HTR-8/SVneo (cell line): ENCODE data around the gene MAST4.

Experiments
- DNase-seq: peaks from one replicate; pipeline ENCODE4 v3.0.0; 2011; ENCODE audit warnings: low spot score, mixed read lengths; ENCODE audit not compliant: insufficient read length
- FAIRE-seq: peaks from 2 replicates; lab custom pipeline; 2011; peaks lifted over from hg19 to GRCh38; lab: Jason Lieb, UNC

Gene MAST4

DNA sequence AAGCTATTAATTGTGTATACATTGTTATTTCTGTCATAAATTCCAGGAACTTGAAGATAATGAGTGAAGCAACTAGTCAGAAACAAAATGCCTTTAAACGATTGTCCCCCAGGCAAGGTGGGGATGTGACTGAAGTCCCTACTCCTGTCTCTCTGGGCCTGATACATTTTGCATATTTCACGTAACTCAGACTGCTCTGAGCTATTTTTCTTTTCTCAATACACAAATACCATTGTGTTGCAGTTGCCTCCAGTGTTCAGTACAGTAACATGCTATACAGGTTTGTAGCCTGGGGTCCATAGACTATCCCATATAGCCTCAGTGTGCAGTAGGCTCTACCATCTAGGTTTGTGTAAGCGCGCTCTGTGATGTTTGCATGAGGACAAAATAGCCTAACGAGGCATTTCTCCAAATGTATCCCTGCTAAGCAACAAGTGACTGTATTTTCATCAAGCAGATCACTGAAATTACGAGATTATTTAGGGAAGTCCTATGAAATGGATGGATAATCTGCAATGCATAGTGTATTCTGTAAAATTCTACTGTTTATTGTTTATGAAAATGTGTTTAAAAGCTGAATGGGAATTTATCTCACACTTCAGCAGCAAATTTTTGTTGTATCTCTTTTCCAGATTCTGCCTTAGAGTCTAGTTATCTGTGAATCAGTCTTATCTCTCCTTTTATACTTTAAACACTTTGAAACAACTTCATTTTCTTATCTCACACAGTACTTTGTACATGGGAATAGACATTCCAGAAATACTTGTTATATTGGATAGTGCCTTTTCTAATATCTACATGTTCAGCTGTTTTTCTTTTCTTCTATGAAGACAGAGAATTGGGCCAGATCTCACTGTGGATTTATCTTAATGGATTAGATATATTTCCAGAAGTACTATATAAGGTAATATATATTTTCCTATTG, 449.9 kb downstream of the MAST4 start:
- FAIRE-seq (no peak), DNase-seq (no peak)

DNA sequence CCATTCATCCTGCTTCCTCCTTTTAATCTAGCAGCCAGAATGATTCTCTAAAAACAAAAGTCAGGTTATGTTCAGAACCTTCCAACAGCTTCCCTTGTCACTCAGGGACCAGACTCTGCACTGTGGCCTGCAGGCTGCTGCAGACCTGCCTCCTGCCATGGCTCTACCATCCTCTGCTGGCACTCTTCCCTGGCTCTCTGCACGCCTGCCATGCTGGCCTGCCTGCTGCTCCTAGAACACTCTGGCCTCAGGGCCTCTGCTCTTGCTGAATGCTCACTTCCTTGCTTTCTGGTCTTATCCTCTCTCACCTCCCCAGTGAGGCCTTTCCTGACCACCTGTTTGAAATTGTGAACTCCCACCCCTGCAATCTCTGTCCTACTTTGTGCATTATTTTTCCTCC, 451.0 kb downstream of the MAST4 start:
- no peak for FAIRE-seq

DNA sequence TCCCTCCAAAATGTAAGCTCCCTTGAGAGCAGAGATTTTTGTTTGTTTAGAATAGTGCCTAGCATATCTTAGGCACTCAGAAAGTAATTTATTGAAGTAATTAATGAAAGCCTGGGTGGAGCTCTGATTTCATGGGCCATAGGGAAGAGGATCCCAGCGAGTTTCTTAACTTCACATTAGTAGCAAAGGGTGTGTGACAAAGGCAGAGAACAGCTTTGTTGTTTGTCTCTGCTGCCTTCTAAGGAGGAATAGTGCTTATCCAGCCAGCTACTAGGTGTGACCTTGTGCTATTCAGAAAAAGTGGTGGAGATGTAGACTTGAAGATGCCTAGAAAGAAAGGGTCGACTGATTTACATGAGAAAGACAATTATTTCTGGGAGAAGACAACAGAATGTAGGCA, 451.4 kb downstream of the MAST4 start:
- FAIRE-seq = no peak
- DNase-seq = no peak

More for the DNA sequence above, 451.0 kb downstream of the MAST4 start:
- DNase-seq = no peak

DNA sequence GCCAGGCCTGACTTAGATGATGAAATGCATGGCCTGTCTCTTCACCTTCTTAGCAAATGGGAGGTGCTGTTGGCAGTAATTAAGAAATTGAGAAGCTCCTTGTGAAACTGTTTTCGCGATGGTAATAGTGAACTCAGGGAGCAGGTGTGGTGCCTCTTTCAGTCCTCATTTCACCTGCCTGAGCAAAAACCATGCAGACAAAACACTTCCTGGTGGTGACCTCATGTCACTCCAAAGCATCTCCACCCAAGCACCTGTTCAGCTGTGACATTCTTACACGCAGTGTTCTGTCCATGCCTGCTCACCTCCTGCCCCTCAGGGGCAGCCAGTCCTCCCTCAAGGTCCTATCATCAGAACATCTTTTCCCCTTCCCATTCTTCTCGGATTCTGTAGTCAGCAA, 453.9 kb downstream of the MAST4 start:
- DNase-seq = no peak
- FAIRE-seq = no peak

DNA sequence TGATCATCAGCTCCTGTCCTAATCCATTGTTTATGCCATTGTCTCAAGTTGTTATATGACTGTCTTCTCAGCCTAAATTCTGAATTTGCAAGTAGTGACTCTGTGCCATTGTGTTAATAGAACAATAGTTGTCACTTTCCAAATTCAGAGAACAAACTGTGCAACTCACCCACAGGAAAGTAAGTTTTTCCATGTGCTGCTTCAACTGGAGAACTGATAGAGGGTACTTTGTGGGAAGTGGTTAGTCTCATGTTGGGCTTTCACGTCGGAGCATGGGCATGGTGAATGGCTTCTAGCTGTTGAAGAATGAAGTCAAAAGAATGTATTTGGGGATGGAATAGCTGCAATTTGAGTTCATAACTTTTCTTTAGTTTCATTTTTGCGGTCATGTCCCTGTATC, 454.4 kb downstream of the MAST4 start:
- no peak for FAIRE-seq
- DNase-seq = no peak

DNA sequence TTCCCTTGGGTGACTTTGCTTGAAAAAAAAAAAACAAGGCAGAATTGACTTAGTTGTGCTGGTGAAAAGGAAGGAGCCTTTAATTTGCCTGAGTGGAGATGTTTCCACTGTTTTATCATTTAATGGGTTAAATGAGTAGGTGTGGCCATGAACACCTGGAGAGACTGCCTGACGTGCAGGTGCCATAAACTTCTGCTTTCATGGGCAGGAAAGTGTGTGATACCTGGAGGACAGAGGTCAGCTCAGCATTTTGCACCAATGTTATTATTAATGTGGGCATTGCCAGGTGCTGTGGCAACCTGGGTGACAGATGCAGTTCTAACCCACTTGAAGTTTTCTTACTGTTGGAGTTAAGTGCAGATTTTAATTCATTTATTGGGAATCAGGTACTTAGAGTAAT, 455.0 kb downstream of the MAST4 start:
- no peak for DNase-seq
- no peak for FAIRE-seq

DNA sequence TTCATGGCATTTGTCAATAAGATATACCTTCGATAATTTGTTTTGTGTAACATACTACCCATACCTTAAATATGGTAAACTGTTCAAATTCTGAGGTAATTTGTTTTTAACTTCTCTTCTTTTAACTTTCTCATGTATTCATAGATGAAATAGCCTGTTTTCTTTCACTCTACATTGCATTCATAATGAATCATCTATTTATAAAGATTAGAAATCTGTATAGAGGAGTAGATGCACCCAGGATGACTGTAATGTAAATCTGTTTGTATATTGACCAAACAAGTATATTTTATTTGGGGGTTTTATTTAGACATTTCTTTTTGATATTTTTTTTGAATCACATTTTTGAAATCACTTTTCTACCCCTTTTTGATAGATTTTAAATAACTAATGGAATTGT, 455.8 kb downstream of the MAST4 start:
- DNase-seq (no peak), FAIRE-seq (no peak)

DNA sequence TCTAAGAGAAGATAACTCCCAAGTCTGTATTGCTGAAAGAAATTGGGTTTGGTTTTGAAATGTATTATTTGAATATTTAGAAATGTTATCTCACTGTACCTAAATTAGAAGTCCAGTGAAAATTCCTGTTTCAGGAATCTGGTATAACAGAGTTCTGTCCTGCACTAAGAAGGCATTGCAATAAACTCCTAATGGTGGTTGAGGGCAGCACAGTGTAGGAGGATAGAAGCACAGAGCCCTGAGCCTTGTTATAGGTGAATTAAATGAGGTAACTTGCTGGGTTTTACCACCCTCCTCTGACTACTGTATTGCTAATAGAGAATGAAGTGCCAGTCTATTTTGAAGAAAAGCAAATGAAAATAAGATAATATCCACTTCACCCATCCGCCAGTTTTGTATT, 457.0 kb downstream of the MAST4 start:
- no peak for DNase-seq
- FAIRE-seq = no peak

DNA sequence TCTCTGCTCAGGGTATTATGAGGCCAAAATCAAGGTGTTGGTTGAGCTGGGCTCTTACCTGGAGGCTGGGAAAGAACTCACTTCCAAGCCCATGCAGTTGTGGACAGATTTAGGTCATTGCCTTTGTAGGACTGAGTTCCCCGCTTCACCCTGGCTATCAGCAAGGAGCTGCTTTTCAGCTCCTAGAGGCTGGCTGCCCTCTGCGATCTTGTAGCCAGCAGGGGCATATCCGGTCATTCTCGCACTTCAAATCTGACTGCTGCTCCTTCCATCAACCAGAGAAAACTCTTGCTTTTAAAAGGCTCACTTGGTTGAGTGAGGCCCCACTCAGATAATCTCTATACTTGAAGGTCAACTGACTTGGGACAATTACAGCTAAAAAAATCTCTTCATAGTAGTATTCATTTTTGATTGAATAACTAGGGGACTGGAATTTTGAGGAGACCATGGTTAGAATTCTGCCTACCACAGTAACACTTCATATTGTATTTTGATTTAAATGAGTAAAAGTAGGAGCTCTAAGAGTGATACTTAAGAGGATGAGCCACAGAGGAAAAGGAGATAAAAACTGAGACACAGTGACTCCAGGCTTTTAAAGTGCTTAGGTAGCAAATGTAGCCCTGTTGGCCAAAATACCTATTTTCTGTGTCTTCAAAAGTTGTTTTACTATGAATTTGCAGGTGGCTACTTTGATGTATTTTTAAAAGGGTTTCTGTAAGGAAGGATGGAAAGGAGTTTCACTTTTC, 463.0 kb downstream of the MAST4 start:
- DNase-seq (no peak), FAIRE-seq (no peak)

DNA sequence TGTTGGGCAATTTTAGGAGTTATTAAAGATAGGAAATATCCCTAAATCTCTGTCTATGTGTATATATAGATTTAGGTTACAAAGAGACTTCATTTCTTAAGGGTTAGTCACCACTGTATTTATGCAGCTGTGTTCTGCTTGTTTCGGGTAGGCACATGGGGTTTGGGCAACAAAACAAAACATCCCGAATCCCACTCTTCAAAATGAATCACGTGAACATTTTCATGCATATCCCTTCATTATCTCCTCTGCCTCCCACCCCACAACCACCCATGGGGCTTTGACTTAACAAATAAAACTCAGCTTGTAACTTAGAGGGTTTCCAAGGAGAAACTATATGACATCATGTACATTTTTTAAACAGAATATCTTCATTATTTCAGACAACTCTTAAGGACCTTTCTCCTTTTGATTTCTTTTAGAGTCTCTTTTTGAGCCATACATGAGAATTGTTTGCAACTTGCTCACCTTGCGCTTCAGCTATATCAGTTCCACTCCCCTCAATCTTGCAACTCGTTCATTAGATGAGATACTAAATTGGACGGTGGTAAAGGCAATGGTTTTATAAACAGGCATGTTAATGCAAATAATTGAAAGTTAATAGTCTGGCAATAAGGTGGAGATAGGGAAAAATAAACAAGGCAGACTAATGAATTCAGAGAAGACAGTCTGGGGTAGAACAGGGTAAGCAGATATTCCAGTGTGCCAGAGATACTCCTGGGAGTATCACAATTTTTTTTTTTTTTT, 463.7 kb downstream of the MAST4 start:
- no peak for DNase-seq
- FAIRE-seq = no peak

DNA sequence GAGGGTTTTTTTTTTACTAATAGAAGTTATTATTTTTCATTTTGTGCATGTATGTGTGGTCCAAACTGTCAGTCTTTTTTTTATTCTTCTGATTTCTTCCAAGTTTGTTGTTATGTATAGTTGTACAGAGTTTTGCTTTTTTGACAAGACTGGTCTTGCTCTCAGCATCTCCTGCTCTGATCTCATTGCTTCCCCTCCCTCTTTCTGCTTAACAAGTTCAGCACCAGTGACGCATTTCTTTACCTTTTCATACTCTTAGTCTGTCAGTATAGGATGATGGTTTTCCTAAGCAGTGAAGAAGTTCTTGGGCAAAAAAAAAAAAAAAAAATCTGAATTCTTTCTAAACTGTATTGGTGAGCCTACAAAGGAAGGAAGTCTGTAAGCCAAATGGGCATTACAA, 465.3 kb downstream of the MAST4 start:
- FAIRE-seq = no peak
- no peak for DNase-seq

DNA sequence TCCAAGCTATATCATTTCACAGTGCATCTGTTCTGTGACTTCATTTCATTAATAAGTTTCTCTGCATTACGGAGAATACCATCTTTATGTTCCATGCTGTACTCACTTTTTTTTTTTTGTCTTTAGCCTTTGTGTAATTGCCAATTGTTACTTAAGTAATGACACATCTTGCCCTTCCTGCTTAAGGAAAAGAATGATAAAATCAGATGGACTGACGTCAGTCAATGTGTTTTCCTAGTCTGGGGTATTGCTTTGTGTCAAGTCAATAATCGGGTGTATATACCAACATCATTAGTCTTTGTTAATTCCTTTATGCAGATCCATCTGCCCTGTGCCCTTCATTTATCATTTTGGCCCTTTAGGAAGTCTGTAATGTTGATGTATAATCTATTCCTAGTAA, 466.9 kb downstream of the MAST4 start:
- DNase-seq = no peak
- FAIRE-seq = no peak

DNA sequence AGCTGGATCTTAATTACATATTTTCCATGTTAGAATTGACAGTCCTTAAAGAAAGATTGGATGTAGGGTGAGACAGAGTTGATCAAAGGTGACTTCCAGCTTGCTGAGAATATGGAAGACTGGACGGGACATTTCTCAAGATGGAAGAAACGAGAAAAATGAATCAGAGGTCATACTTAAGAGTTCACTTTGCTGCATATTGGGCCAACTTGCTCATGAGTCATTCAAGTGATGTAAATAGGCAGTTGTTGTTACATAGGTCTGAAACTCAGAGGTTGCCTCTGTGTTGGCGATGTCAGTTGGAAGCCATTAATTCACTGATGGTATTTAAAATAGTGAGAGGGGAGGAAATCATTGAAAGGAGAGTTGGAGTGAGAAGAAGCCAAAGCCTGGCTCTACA, 467.6 kb downstream of the MAST4 start:
- DNase-seq = no peak
- no peak for FAIRE-seq

DNA sequence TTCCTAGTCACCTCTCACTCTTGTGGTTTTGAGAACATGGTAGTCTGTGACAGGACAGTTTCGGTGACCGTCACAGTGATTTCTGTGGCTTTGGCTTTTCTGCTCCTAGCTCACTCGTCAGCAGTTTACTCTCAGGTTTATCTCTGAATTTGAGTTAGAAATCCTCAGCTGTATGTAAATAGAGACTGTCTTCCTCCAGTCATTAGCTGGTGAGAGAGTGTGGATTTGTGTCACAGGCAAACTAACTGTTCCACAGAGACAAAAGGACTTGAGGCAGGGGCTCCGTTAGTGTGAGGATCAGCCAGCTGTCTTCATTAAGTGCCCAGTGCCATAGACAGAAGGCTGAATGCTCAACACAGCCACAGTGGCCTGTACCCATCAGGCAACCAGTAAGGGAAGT, 469.0 kb downstream of the MAST4 start:
- no peak for FAIRE-seq
- DNase-seq = no peak

DNA sequence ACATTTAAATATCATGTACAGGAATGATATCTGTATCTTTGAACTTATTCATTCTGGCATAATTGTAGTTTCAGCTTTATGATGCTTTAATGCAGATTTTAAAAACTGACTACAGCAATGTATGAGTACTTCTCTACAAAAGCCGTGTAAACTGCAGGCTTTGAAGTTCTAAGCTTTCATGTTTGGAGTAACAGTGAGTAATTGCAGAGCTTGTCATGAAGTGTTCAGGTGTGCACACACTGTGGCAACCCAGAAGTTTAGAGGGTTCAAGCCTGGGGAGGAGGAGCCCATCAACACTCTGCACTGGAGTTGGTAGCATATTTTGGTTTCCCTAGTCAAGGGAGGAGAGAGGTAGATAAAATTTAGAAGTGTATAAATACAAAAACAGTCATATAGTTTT, 469.5 kb downstream of the MAST4 start:
- DNase-seq = no peak
- FAIRE-seq = no peak

DNA sequence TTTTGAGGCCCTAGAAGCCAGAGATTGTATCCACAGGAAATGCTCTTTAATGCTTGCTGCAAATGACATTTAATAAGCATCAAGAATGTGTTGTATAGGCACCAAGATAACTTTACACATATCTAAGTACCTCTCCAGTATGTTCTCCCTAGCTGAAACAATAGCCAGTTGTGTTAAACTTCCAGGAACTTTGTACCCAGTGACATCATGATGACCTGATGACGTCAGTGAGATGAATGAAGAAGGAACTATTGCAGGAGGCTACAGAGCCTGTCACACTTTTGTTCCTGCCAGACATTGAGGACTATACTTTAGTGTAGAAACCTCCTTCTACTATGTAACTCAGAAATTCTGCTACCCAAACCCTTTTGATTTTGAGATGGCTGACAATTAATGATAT, 470.6 kb downstream of the MAST4 start:
- DNase-seq = no peak
- FAIRE-seq = no peak

DNA sequence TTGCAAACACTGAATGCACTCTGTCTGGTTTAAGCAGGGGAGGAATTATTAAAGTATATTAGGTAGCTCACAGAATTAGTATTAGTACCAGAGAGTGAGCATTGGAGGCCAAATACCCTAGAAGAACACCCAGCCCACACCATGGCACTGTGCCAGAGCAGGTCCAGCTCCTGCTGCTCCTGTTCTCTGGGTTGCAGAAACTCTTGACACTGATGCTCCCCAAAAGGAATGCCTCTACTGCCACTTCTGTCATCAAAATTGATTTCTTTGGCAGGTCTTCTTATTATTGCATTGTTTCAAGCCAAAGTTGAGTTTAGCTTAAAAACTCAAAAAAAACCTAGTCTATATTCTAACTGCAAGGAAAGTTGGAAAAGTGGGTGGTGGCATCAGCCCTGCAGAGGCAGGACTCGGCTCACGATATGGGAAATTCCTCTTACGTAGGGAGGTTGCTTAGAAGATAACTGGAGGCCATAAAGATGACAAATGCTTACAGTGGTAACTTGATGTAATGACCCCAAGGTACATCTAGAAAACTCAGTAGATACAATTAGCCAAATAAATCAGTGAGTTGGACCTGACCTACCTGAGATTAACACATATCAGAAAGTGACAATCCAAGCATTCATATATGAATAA, 477.0 kb downstream of the MAST4 start:
- DNase-seq (no peak), FAIRE-seq (no peak)

DNA sequence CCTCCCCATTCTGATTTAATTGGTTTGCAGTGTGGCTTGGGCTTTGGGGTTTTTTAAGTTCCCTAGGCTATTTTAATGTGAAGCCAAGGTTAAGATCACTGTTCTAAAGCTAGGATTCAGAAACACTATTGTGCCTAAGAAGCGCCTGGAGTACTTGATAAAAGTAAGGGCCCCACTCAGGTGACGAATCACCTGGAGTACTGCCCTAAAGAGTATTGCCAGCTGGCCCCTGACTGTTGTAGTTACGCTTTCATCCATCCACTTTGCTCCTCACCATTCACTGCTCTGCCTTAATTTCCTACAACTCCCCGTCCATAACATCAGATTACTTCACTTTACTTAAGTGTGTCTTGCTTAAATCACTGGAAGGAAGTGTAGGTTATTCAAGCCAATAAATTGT, 481.1 kb downstream of the MAST4 start:
- FAIRE-seq = no peak
- no peak for DNase-seq

DNA sequence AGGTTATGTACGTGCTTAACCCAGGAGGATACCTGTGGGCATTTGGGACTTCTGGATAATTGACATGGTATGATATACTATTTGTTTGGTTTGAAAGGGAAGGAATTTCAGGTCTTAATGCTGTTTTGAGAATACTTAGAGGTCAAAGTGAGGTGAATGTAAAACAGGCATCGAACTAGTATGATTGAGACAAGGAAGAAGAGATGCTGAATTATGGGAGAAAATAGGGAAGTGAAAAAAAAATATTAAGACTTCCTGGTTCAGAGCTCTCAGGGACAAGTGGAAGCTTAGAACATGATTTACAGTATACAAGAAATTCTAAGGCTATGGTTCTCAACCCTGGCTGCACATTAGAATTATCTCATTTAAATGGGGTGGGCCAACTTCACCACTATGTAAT, 485.1 kb downstream of the MAST4 start:
- no peak for DNase-seq

DNA sequence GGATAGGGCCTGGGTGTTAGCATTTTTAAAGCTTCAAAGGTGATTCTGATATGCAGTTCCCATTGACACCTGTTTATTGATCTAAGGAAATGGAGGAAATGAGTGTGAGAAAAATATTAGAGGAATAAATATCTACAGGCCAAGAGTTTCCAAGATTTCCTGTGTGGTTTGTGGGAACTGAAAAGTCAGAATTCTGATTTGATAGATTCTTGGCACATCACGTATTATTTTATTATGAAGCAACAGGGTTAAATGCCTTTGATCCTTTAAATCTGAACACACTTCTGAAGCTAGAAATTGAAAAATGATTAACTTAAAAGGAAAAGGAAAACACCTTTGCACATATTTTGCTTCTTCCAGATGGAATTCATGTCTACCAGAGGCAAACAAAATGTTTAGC, 486.7 kb downstream of the MAST4 start:
- no peak for FAIRE-seq
- DNase-seq = no peak

More for the DNA sequence above, 485.1 kb downstream of the MAST4 start:
- FAIRE-seq = no peak
